SKM-1 (cell line): Measurements from ENCODE around the gene NCAM1.

ENCODE experiments used
- DNase-seq: peaks from one replicate; lab custom pipeline; 2025; ENCODE audit not compliant: unreplicated experiment; lab: John Stamatoyannopoulos, UW

The NCAM1 gene

GRCh38 chr11:113195728-113196127 is 234.5 kb downstream of the NCAM1 start:
- no peak for DNase-seq

DNA sequence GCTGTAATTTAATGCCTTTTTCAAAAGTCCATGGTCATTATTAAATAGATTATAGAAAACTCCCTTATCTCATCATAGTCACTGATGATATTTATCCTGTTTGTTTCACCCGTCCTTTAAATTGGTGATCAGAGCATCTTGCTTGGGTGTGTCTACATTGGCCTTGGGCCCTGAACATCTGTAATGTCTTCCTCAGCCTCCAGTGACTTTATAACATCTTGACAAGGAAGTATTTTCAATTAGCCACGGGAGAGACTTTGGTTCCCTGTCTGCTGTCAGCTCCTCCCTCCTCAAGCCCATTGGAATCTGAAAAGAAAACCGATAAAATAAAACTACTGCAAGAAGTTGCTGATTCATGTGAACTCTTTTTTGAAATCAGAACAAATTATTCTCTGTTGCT is 236.2 kb downstream of the NCAM1 start:
- no peak for DNase-seq

- DNase-seq: no peak
These were observed 237.9 kb downstream of the NCAM1 start for GRCh38 chr11:113198972-113199661.

DNA sequence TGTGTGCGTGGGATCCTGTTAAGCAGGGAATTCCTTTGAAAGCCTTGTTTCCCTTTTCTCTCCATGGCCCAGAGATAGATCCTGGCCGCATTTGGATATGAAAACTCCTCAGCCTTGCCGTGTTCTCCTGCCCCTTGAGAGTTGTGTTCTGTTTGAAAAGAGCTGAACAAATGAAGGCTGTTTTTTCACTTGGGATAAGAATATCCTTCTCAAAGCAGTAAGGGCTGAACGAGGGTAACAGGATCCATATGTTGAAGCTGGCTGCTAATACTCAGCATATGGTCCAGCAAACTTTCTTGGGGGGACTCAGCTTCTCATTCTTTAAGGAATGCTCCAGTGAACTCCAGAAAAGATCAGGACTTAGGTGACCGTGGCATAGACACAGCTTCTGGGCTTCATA is 238.6 kb downstream of the NCAM1 start:
- no peak for DNase-seq

DNA sequence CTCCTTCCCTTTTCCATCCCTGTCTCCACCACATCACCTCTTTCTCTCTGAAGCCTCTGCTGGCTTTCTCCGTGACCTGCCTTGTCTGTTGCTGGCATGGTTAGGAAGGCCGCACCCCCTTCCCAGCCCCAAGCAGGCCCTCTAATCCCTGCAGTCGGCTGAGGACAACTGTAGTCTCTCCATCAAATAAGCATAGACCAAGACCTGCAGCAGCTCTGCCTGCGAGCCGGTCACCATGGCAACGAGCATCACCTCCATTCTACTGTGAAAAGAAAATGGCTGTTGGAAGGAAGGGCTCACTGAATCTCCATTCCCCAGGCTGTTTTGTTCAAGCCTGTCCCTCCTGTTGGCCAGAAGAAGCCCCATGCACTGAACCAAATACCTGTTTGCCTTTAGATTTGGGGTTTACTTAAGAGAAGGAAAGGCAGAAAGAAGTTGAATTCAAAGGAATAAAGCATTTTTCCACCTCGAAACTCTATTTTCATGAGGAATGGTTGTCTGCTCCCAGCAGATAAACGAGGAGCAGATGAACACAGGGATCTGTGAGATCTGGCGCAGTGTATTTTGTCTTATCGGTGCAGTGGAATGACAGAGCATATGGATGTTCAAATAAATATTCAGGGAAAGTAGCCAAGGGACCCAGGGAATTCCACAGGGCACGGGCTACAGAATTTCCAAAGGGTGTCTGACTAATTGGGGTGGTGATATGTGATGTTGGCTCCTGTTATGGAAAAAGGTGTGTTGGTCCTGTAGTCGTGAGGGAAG is 240.0 kb downstream of the NCAM1 start:
- DNase-seq: no peak

- no peak for DNase-seq
These were observed 241.2 kb downstream of the NCAM1 start for GRCh38 chr11:113202431-113202830.

- no peak for DNase-seq
These were observed 242.0 kb downstream of the NCAM1 start for GRCh38 chr11:113203141-113203753.

DNA sequence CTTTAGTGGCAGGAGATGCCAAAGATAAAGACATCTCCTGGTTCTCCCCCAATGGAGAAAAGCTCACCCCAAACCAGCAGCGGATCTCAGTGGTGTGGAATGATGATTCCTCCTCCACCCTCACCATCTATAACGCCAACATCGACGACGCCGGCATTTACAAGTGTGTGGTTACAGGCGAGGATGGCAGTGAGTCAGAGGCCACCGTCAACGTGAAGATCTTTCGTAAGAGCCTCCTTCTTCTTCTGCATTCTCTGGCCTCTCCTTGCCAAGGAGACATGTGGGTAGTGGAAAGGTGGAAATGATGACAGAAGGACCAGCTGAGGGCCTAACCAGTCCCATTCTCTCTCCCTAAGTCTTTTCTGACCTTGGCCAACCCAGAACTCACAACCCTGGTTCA is 243.1 kb downstream of the NCAM1 start:
- DNase-seq: peak; percentile 81

DNA sequence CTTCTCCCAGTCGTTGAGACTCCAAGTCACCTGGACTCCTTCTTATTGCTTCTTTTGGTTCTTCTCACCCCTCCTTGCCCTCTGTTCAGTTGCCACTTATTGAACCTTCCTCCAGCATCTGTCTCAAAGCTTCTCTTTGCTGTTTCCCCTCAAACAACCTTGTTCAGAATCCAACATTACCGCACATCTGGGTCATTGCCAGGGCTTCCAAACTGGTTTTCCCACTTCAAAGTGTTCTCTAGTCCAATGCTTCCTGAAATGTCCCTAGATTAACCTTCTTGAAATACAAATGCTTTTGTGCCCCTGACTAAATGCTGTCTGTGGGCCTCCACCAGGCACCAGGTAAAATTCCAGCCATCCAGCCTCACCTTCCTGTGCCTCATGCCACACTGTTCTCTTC is 252.3 kb downstream of the NCAM1 start:
- DNase-seq: no peak

DNA sequence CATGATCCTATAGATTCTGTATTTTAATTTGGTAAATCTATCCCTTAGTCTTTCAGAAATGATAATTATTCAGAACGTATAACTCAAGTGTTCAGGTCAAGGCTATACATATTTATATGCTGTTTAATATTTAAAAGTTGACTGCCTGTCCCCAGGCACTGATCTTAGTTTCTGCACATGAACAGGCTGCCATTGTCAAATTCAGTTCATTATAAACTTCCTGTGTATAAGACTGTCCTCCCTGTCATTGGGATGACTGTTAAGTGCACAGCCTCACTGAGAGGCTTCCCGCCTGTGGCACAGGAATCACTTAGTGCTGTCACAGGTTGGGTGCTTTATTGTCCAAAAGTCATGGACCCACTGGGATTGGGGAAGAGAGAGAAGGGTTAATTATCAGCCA is 261.0 kb downstream of the NCAM1 start:
- DNase-seq: no peak

DNA sequence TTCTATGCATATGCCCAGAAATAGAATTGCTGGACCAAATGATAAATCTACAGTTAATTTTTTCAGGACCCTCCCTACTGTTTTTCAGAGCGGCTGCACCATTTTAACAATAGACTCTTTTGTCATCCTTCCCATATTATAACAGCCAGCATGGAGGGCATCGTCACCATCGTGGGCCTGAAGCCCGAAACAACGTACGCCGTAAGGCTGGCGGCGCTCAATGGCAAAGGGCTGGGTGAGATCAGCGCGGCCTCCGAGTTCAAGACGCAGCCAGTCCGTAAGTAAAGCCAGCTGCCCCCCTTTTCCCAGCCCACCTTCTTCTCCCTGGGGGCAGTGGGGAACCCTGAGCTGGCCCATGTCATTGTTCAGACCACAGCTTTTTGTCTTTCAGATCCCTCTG is 273.7 kb downstream of the NCAM1 start:
- no peak for DNase-seq

DNA sequence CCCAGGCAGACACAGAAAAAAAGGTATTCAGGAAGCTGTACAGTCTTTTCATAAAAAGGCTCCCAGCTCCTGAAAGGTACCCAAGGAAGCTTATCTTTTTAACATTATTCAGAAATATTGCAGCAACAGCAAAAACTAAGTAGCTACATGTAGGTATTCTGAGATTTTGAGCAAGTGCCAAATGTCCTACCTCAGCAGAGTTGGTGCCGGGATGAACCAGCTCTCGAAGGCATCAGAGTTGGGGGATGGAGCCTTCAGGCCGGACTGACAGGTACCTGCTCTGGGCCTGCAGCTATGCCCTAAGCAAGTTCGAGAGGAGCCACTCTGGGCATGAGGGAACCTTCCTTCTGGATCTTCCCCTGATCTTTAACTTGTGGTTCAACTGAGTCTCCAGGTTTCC is 276.0 kb downstream of the NCAM1 start:
- no peak for DNase-seq

- DNase-seq: no peak
These were observed 277.5 kb downstream of the NCAM1 start for GRCh38 chr11:113238721-113239120.

DNA sequence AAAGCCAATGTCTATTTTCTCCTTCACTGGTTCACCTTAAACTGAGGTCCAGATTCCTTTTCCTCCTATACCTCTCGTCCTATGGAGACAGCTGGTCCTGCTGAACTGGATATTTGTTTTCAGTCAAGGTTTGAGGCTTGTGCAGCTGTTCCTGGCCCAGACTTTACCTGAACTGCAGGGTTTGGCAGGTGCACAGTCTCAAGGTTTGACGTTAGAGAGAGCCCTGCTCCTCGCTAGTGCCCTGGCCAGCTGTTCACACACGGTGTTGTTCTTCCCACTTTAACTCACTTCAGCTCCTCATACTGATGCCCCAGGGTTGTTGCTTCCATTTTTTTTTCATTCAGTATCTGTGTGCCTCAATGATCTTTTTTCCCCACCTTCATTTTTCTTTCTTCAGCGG is 279.2 kb downstream of the NCAM1 start:
- no peak for DNase-seq

GRCh38 chr11:113240790-113241635 is 279.8 kb downstream of the NCAM1 start:
- no peak for DNase-seq

GRCh38 chr11:113241636-113242054 is 280.4 kb downstream of the NCAM1 start:
- no peak for DNase-seq

GRCh38 chr11:113242060-113242459 is 280.8 kb downstream of the NCAM1 start:
- no peak for DNase-seq

DNA sequence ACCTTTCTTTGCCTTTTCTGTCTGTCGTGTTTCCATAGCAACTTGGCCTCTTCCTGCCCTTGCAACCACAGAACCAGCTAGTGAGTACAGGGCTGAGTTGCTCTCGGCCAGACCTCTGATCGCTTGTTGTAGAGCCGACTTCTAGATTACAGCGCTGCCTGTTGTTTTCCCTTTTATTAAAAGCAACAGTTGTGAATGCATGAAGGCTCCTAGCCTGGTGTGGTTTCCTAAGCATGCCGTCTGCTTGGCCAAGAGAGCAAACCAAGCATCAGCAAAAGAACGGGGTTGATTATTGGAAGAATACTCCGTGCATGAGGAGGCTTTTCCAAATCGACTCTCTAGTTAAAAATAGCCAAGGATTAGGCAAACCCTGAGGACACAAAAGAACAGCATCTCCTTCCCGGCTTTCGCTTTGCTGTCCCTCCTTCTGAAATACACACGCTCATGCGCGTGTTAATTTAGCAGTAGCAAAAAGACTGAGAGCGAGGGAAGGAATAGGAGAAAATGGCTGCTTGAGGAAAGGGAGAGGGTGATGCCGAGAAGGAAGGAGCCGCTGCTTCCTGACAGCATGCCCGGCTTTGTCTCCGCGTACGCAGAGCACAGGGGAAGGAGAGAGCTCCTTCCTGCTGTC is 281.7 kb downstream of the NCAM1 start:
- DNase-seq: no peak

DNA sequence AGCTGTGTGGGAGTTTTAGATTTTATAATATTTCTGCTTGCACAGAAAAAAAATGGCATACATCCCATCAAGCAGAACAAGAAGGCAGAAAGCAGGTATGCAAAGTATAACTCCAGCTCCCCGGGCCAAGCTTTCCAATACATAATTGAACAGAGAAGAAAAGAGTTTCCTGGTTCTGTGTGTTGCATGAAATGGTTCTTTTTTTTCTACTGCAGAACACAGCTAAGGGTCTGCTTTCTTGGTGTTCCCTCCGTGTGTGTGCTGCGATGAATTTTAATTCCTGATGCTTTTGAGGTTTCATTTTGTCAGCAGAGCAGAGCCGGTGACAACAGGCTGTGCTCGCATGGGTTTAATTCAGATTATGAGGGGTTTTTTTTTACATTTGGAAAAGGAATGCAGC is 282.5 kb downstream of the NCAM1 start:
- no peak for DNase-seq

- DNase-seq: no peak
These were observed 284.0 kb downstream of the NCAM1 start for GRCh38 chr11:113245216-113245615.

DNA sequence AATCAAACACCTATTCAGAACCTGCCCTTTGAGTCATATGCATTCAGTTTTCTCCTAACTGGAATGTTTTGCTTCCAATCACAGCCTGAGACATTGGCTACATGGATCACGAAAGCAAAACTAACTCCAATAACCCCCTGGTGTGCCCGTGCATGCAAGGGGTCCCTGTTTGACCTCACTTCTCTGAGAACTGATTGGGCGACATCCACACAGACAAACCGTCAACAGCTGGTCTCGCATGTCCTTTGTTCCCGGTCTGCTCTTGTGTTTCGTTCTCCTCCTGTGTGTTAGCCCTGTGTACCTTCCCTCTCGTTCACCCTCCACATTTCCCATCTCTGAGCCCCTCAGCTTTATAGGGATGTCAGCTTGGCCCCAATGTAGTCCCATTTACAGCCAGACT is 286.0 kb downstream of the NCAM1 start:
- DNase-seq: no peak
